Liver (tissue), 9 donors: ENCODE measurements around the gene PIP5KL1. TPM values are rescaled to one million over a fixed set of nuclear protein-coding genes. Genes with fewer than 3 reads are reported as not detected.

Source experiments
- DNase-seq: peaks from one replicate; pipeline ENCODE4 v3.0.0-alpha.2; 2017; ENCODE audit warnings: low spot score
- H3K27ac ChIP-seq, 2 donors: one replicate each; pipeline ENCODE4 v1.7.0; 2013; ENCODE audit warnings: inconsistent platforms in 2 of 2, low read length in 2 of 2, control low read depth in 1 of 2, low read depth in 1 of 2, mild to moderate bottlenecking in 1 of 2
- H3K27me3 ChIP-seq, 4 donors: one replicate each; pipeline versions ENCODE4 v1.6.1 to v1.7.0; 2013; ENCODE audit warnings: low read length in 3 of 4, inconsistent platforms in 1 of 4, mild to moderate bottlenecking in 1 of 4, moderate library complexity in 1 of 4; ENCODE audit not compliant: control insufficient read depth in 4 of 4, insufficient read depth in 4 of 4
- H3K36me3 ChIP-seq, 4 donors: one replicate each; pipeline versions ENCODE4 v1.6.1 to v1.7.0; 2013; ENCODE audit warnings: low read length in 3 of 4, mild to moderate bottlenecking in 3 of 4, low read depth in 1 of 4, moderate library complexity in 1 of 4; ENCODE audit not compliant: control insufficient read depth in 4 of 4, insufficient read depth in 3 of 4
- H3K4me1 ChIP-seq, 4 donors: one replicate each; pipeline versions ENCODE4 v1.6.1 to v1.7.0; 2013; ENCODE audit warnings: low read length in 3 of 4, mild to moderate bottlenecking in 3 of 4, moderate library complexity in 1 of 4; ENCODE audit not compliant: control insufficient read depth in 4 of 4, insufficient read depth in 4 of 4
- H3K4me3 ChIP-seq, 3 donors: one replicate each; pipeline versions ENCODE4 v1.6.1 to v1.7.0; 2013; ENCODE audit warnings: low read length in 3 of 3, control low read depth in 1 of 3, low read depth in 1 of 3, mild to moderate bottlenecking in 1 of 3
- H3K9ac ChIP-seq, 2 donors: one replicate each; pipeline ENCODE4 v1.7.0; 2013; ENCODE audit warnings: low read length in 2 of 2, mild to moderate bottlenecking in 2 of 2, moderate library complexity in 2 of 2, control low read depth in 1 of 2, low read depth in 1 of 2
- H3K9me3 ChIP-seq, 4 donors: one replicate each; pipeline versions ENCODE4 v1.6.1 to v1.7.0; 2013; ENCODE audit warnings: low read length in 3 of 4; ENCODE audit not compliant: control insufficient read depth in 4 of 4
- GABPA ChIP-seq, 2 donors: IDR thresholded peaks in 1 of 2; conservative IDR thresholded peaks in 1 of 2; 2 replicates each; pipeline ENCODE4 v1.6.1; 2016; ENCODE audit warnings: antibody characterized with exemption in 2 of 2, mild to moderate bottlenecking in 1 of 2, moderate library complexity in 1 of 2
- HNF4A ChIP-seq, 2 donors: conservative IDR thresholded peaks; 2 replicates each; pipeline ENCODE4 v1.6.1; 2016; ENCODE audit warnings: antibody characterized with exemption in 2 of 2, mild to moderate bottlenecking in 2 of 2
- REST ChIP-seq: IDR thresholded peaks from 2 replicates; pipeline ENCODE4 v1.6.1; 2016; ENCODE audit warnings: antibody characterized with exemption, mild to moderate bottlenecking
- RXRA ChIP-seq, 2 donors: IDR thresholded peaks; 2 replicates each; pipeline ENCODE4 v1.6.1; 2017 to 2018; ENCODE audit warnings: antibody characterized with exemption in 2 of 2, mild to moderate bottlenecking in 1 of 2
- SP1 ChIP-seq: IDR thresholded peaks from 2 replicates; pipeline ENCODE4 v1.6.1; 2018; ENCODE audit warnings: antibody characterized with exemption, mild to moderate bottlenecking
- TAF1 ChIP-seq: conservative IDR thresholded peaks from 2 replicates; pipeline ENCODE4 v1.6.1; 2016; ENCODE audit warnings: antibody characterized with exemption, mild to moderate bottlenecking
- WGBS: extraction: QIAGEN DNeasy Blood & Tissue Kit; methylation state at CpG from one replicate; pipeline ENCODE4 v1.1.7; 2013; 5-methylcytosine and 5-hydroxymethylcytosine counted together
- polyA plus RNA-seq, 2 donors: library from polyadenylated mRNA; stranded (reverse) in 1 of 2; unstranded in 1 of 2; fragments of 200-250 nt in 1 of 2; fragments of >200 nt in 1 of 2; fragmentation: Nextera tagmentation in 1 of 2; extraction: Ambion mirVana in 1 of 2; gene quantifications; one replicate each; pipeline versions ENCODE4 v1.2.1 to v1.2.3, GENCODE V29; 2013 to 2015
- total RNA-seq, 2 donors: library from RNA; depleted of rRNA; stranded (reverse); fragments of >200 nt; gene quantifications; one replicate each; pipeline ENCODE4 v1.2.3, GENCODE V29; 2014
- donor health status: healthy.
- donor health status: healthy.
- donor health status: healthy.
- donor health status: healthy.
- donor health status: healthy.

PIP5KL1 gene
- total and polyA plus RNA-seq, 4 donors = 0.06 to 1.5 (median 0.49) TPM

GRCh38 chr9:127916720-127917581 lies 13.6 kb downstream of the PIP5KL1 start, which contains the start of gene ST6GALNAC4:
Gene ST6GALNAC4 (minus strand): TSS chr9:127917041. CDS start chr9:127916419, 622 bp downstream.
- WGBS = 4% methylated on average over 71 of the region's 71 CpGs
- Histone ChIP-seq H3K4me1 (peaks cover 7 to 36% (median 19%) of the 10 kb centered on the region in 4 donors), H3K36me3 (no peaks in the 10 kb centered on the region), H3K9ac (peak within 1 kb of the TSS in 1 of 2 donors; percentile 28), H3K9me3 (no peaks in the 10 kb centered on the region), H3K4me3 (peak within 1 kb of the TSS; percentile 25 to 69 (median 61)), H3K27ac (peak within 1 kb of the TSS in 1 of 2 donors; percentile 13), H3K27me3 (no peaks in the 10 kb centered on the region)
- peak; percentile 100 for DNase-seq
- TF ChIP-seq SP1 (peak; percentile 16), TAF1 (no peak)

GRCh38 chr9:127915801-127916719 lies 14.5 kb downstream of the PIP5KL1 start:
- Histone ChIP-seq H3K9me3 (no peaks in the 10 kb centered on the region), H3K4me3 (peak overlapping the region; percentile 25 to 69 (median 61)), H3K36me3 (no peaks in the 10 kb centered on the region), H3K9ac (peak overlapping the region in 1 of 2 donors; percentile 28), H3K27me3 (no peaks in the 10 kb centered on the region), H3K27ac (peak overlapping the region in 1 of 2 donors; percentile 13), H3K4me1 (peaks cover 7 to 28% (median 14%) of the 10 kb centered on the region in 4 donors)
- peak; percentile 6 to 23 for TF ChIP-seq HNF4A (conservative IDR thresholded peaks at IDR 0.05)
- TF ChIP-seq GABPA (IDR thresholded peaks at IDR 0.05 in 1 of 2, conservative IDR thresholded peaks at IDR 0.05 in 1 of 2) = no peak
- 54% methylated on average over 27 of the region's 27 CpGs for WGBS
- DNase-seq = no peak

GRCh38 chr9:127915325-127915752 lies 15.2 kb downstream of the PIP5KL1 start:
- 71% methylated on average over 5 of the region's 5 CpGs for WGBS
- H3K36me3 ChIP-seq = no peaks in the 10 kb centered on the region
- TF ChIP-seq RXRA (IDR thresholded peaks at IDR 0.05) = peak in 1 of 2 donors; percentile 11
- TF ChIP-seq REST = no peak
- H3K27me3 ChIP-seq = no peaks in the 10 kb centered on the region
- DNase-seq = peak; percentile 78
- H3K9ac ChIP-seq = no peak overlapping the region
- H3K4me3 ChIP-seq = no peak overlapping the region
- H3K4me1 ChIP-seq = peaks cover 7 to 28% (median 15%) of the 10 kb centered on the region in 4 donors
- H3K9me3 ChIP-seq = no peaks in the 10 kb centered on the region
- H3K27ac ChIP-seq = peak overlapping the region in 1 of 2 donors; percentile 26
